Heart left ventricle (tissue), 16 donors: ENCODE data around the gene RPS19. TPM values are rescaled to one million over a fixed set of nuclear protein-coding genes. Genes with fewer than 3 reads are reported as not detected.

Experiments used
- ATAC-seq, 4 donors: fragments of 200-7000 bp; cut with Tn5 transposase; one replicate each; pipeline ENCODE4 v1.9.1; 2020 to 2022; ENCODE audit warnings: moderate library complexity in 4 of 4, mild to moderate bottlenecking in 3 of 4, moderate number of reproducible peaks in 1 of 4
- DNase-seq, 5 donors: peaks; one replicate each; pipeline ENCODE4 v3.0.0-alpha.2; 2020
- H3K27ac ChIP-seq, 12 donors: fragments of 200-600 bp; sonication (generic) in 4 of 12; one replicate each; pipeline versions ENCODE4 v1.5.0 to v1.8.0; 2016 to 2022; ENCODE audit warnings: mild to moderate bottlenecking in 2 of 12
- H3K27me3 ChIP-seq, 9 donors: fragments of 200-600 bp; sonication (generic) in 2 of 9; one replicate each; pipeline versions ENCODE4 v1.5.1 to v1.8.0; 2016 to 2022; ENCODE audit warnings: mild to moderate bottlenecking in 3 of 9
- H3K36me3 ChIP-seq, 9 donors: fragments of 200-600 bp; sonication (generic) in 2 of 9; one replicate each; pipeline versions ENCODE4 v1.5.0 to v1.8.0; 2018 to 2022; ENCODE audit warnings: mild to moderate bottlenecking in 2 of 9
- H3K4me1 ChIP-seq, 12 donors: fragments of 200-600 bp; sonication (generic) in 4 of 12; one replicate each; pipeline versions ENCODE4 v1.5.0 to v1.8.0; 2016 to 2022; ENCODE audit warnings: mild to moderate bottlenecking in 3 of 12
- H3K4me3 ChIP-seq, 12 donors: fragments of 200-600 bp; sonication (generic) in 4 of 12; one replicate each; pipeline versions ENCODE4 v1.5.0 to v1.8.0; 2017 to 2022; ENCODE audit warnings: mild to moderate bottlenecking in 9 of 12, moderate library complexity in 4 of 12
- H3K9me3 ChIP-seq, 12 donors: fragments of 200-600 bp; sonication (generic) in 4 of 12; one replicate each; pipeline versions ENCODE4 v1.5.0 to v1.8.0; 2016 to 2022; ENCODE audit warnings: mild to moderate bottlenecking in 1 of 12
- CTCF ChIP-seq, 12 donors: fragments of 200-600 bp; sonication (generic) in 4 of 12; IDR thresholded peaks; one replicate each; pipeline versions ENCODE4 v1.5.0 to v1.8.0; 2018 to 2022; ENCODE audit warnings: antibody characterized with exemption in 12 of 12, mild to moderate bottlenecking in 5 of 12
- POLR2A ChIP-seq, 2 donors: fragments of 450-650 bp; IDR thresholded peaks; one replicate each; pipeline ENCODE4 v1.6.1; 2017; ENCODE audit warnings: antibody characterized with exemption in 2 of 2, mild to moderate bottlenecking in 2 of 2, moderate library complexity in 2 of 2
- WGBS, 4 donors: extraction: QIAGEN DNeasy Blood & Tissue Kit in 2 of 4; methylation state at CpG; one replicate each; pipeline versions ENCODE4 v1.1.5 to v1.1.7; 2013 to 2018; 5-methylcytosine and 5-hydroxymethylcytosine counted together
- intact Hi-C, 10 donors: fragments of 100-400 bp; cut with DNase I; formaldehyde crosslinking; loops; one replicate each; pipeline versions ENCODE4 v1.11.1 to v1.14.2; 2022
- polyA plus RNA-seq, 2 donors: library from polyadenylated mRNA; stranded (reverse); fragments of 200-250 nt; gene quantifications; one replicate each; pipeline ENCODE4 v1.2.3, GENCODE V29; 2013
- total RNA-seq, 9 donors: library from RNA; depleted of rRNA in 2 of 9; stranded (reverse); fragments of >200 nt in 2 of 9; fragmentation: NEBNext Ultra II Directional in 3 of 9; extraction: Animal tissue kit (Norgen Biotek cat#: 25700) in 3 of 9; gene quantifications; one replicate each; pipeline versions ENCODE4 v1.1.0 to v1.2.4, GENCODE V29; 2016 to 2023
- donor health status: ischemic (EF 13 %, LVEDD 7.1; RV severe dilation, severe dysfunction).
- donor health status: healthy with polysubstance abuse.
- donor health status: DM: no; HTN: yes; CAD: no.
- donor health status: DM: no; HTN: no; CAD: no.
- donor health status: ischemic (EF 25% LVEDD 6.9; RV normal size, moderate dysfunction).
- donor health status: ischemic (EF 25% LVEDD 5.7; RV mildly dilated, moderate dysfunction).
- donor health status: healthy.
- donor health status: DM: yes; HTN: yes; CAD: no.
- donor health status: ischemic (EF 35%, LVEDD 5.7; RV mildly dilated, moderate dysfunction).
- donor health status: nonischemic (EF 11% LVEDD 7.7; RV severe dilation, severe dysfunction).
- donor health status: DM: yes; HTN: yes; CAD: no.
- donor health status: PGD.
- donor health status: ischemic (EF 29% LVEDD 5.4; RV normal size, mild dysfunction).
- donor health status: nonischemic (EF 23%, LVEDD 6.1; RV moderate dilation, normal function).

Gene RPS19
- total and polyA plus RNA-seq, 11 donors = 161 to 1,676 (median 668) TPM

DNA sequence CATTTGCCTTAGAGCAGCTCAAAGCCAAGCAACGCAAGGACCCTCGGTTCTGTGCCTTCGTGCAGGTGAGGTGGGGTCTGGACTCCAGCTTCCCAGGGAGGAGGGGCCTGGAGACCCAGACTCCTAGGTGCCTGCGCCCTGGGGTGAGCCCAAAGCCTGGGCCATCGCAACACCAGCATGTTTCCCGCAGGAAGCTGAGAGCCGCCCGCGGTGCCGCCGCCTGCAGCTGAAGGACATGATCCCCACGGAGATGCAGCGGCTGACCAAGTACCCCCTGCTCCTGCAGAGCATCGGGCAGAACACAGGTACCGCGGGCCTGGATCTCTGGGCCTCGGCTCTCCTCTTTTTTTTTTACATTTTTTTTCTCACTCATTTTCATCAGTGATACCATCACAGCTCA lies 42.5 kb downstream of the RPS19 start:
- no peak for ATAC-seq
- intact Hi-C loops = no loop called here
- H3K36me3 ChIP-seq = peaks cover 5 to 99% (median 95%) of the 10 kb centered on the region in 9 donors
- no peak for DNase-seq
- H3K27ac ChIP-seq = no peak overlapping the region
- H3K27me3 ChIP-seq = no peaks in the 10 kb centered on the region
- H3K9me3 ChIP-seq = no peaks in the 10 kb centered on the region
- no peak overlapping the region for H3K4me3 ChIP-seq
- WGBS, 4 donors = 94 to 96% (median 96%) methylated on average over 17 of the region's 17 CpGs
- TF ChIP-seq POLR2A (IDR thresholded peaks at IDR 0.05) (no peak), CTCF (IDR thresholded peaks at IDR 0.05) (no peak)
- H3K4me1 ChIP-seq = no peaks in the 10 kb centered on the region

DNA sequence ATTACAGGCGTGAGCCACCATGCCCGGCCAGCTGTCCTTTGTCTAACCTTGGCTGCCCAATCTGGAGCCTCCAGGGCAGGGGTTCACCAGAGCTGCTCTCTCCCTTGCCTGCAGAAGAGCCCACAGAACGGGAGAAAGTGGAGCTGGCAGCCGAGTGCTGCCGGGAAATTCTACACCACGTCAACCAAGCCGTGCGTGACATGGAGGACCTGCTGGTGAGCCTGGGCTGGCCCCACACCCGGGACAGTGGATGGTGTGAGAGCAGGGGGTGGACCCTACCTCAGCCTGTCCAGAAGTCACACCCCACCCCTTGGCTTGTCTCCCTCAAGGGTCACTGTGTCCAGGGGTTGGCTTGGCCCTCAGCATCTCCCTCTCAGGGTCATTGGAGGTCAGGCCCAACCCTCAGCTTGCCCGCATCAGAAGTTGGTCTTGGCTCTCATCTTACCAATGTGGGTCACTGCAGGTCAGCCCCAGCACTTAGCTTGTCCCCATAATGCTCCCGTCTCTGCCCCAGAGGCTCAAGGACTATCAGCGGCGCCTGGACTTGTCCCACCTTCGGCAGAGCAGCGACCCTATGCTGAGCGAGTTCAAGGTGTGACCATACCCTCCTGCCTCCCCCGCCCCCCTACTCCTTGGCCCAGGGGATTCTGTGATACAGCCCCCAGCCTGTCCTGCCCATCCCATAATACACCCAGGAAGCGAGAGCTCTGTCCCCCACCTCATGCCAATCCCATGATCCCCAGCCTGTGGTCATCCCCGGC lies 43.3 kb downstream of the RPS19 start:
- intact Hi-C loops = no loop called here
- no peak overlapping the region for H3K4me3 ChIP-seq
- H3K36me3 ChIP-seq = peaks cover 5 to 93% (median 87%) of the 10 kb centered on the region in 9 donors
- WGBS, 4 donors = 91 to 95% (median 93%) methylated on average over 14 to 19 of the region's 19 CpGs
- H3K4me1 ChIP-seq = no peaks in the 10 kb centered on the region
- TF ChIP-seq CTCF (IDR thresholded peaks at IDR 0.05) = no peak
- TF ChIP-seq POLR2A (IDR thresholded peaks at IDR 0.05) = no peak
- no peaks in the 10 kb centered on the region for H3K27me3 ChIP-seq
- no peaks in the 10 kb centered on the region for H3K9me3 ChIP-seq
- ATAC-seq (no peak), DNase-seq (no peak)
- H3K27ac ChIP-seq = no peak overlapping the region

DNA sequence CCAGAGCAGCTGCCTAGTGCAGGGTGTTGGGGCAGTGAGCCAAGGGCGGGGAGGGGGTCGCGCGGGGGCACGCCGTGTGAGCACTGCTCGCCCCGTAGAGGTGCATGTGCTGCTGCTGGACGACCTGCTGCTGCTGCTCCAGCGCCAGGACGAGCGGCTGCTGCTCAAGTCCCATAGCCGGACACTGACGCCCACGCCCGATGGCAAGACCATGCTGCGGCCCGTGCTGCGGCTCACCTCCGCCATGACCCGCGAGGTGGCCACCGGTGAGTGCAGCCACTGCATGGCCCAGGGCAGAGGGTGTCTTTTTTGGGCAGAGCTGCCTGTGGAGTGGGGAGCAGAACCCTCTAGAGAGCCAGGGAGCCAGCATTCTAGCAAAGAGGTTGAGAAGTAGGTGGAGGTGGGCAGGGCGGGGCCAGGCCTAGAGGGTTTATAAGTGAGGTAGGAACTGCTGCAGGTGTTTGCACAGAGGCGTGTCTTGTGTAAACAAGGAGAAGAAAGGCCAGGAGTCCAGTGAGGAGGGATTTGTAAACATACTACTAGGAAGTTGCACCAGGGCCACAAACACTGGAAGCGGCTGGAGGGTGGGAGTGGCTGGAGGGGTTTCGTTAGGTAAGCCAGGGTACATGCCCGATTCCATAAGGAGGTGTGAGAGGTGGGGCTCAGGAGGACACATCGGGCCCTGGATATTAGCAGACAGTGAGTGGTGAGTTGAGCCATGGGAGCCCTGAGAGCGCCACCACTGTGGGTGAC lies 44.2 kb downstream of the RPS19 start:
- DNase-seq (no peak), ATAC-seq (no peak)
- H3K9me3 ChIP-seq = no peaks in the 10 kb centered on the region
- H3K4me3 ChIP-seq = no peak overlapping the region
- TF ChIP-seq CTCF (IDR thresholded peaks at IDR 0.05) = no peak
- H3K27me3 ChIP-seq = peaks cover 0 to 3% (median 0%) of the 10 kb centered on the region in 9 donors
- no peak overlapping the region for H3K27ac ChIP-seq
- 80 to 93% (median 91%) methylated on average over 7 to 30 of the region's 30 CpGs for WGBS, 4 donors
- H3K36me3 ChIP-seq = peaks cover 5 to 84% (median 78%) of the 10 kb centered on the region in 9 donors
- no peaks in the 10 kb centered on the region for H3K4me1 ChIP-seq
- intact Hi-C loops = no loop called here

- intact Hi-C loops = no loop called here
- H3K4me3 ChIP-seq = no peak overlapping the region
- H3K27me3 ChIP-seq = peaks cover 0 to 11% (median 0%) of the 10 kb centered on the region in 9 donors
- H3K27ac ChIP-seq = no peak overlapping the region
- peaks cover 5 to 72% (median 66%) of the 10 kb centered on the region in 9 donors for H3K36me3 ChIP-seq
- no peak for TF ChIP-seq POLR2A (IDR thresholded peaks at IDR 0.05)
- no peak for TF ChIP-seq CTCF (IDR thresholded peaks at IDR 0.05)
- WGBS, 4 donors = 87 to 93% (median 90%) methylated on average over 23 to 24 of the region's 24 CpGs
- H3K9me3 ChIP-seq = no peaks in the 10 kb centered on the region
- H3K4me1 ChIP-seq = no peaks in the 10 kb centered on the region
- no peak for DNase-seq
- peak in 1 of 4 donors; percentile 9 for ATAC-seq
Measured at GRCh38 chr19:41905273-41906002, 45.4 kb downstream of the RPS19 start.
